Kidney epithelial cell (primary cell): Measurements from ENCODE around the gene VAT1L. TPM values are rescaled to one million over a fixed set of nuclear protein-coding genes. Genes with fewer than 3 reads are reported as not detected.

Experiments used
- DNase-seq: peaks from one replicate; pipeline ENCODE4 v3.0.0-alpha.2; 2010; ENCODE audit warnings: low read depth
- H3K27me3 ChIP-seq: 2 replicates; pipeline ENCODE4 v1.6.0; 2011; ENCODE audit warnings: low read length; ENCODE audit not compliant: control insufficient read depth, insufficient read depth
- H3K36me3 ChIP-seq: 2 replicates; pipeline ENCODE4 v1.5.1; 2011; ENCODE audit warnings: low read length; ENCODE audit not compliant: control insufficient read depth, insufficient read depth
- H3K4me3 ChIP-seq: 2 replicates; pipeline ENCODE4 v1.5.1; 2011; ENCODE audit warnings: low read depth, mild to moderate bottlenecking, control low read depth, low read length
- total RNA-seq: library from RNA; depleted of rRNA; stranded (reverse); fragments of >200 nt; gene quantifications from 2 replicates; pipeline ENCODE4 v1.2.3, GENCODE V29; 2015
- TF ChIP-seq, protein P1 (sequence below): IDR thresholded peaks from 2 replicates; pipeline ENCODE4 v1.5.1; 2011; ENCODE audit warnings: mild to moderate bottlenecking, moderate library complexity, low read length, control low read depth, inconsistent platforms; ENCODE audit not compliant: insufficient read depth, poor library complexity, severe bottlenecking

VAT1L gene
- total RNA-seq, 1 donor from 2014 or later = 0.29 TPM

DNA sequence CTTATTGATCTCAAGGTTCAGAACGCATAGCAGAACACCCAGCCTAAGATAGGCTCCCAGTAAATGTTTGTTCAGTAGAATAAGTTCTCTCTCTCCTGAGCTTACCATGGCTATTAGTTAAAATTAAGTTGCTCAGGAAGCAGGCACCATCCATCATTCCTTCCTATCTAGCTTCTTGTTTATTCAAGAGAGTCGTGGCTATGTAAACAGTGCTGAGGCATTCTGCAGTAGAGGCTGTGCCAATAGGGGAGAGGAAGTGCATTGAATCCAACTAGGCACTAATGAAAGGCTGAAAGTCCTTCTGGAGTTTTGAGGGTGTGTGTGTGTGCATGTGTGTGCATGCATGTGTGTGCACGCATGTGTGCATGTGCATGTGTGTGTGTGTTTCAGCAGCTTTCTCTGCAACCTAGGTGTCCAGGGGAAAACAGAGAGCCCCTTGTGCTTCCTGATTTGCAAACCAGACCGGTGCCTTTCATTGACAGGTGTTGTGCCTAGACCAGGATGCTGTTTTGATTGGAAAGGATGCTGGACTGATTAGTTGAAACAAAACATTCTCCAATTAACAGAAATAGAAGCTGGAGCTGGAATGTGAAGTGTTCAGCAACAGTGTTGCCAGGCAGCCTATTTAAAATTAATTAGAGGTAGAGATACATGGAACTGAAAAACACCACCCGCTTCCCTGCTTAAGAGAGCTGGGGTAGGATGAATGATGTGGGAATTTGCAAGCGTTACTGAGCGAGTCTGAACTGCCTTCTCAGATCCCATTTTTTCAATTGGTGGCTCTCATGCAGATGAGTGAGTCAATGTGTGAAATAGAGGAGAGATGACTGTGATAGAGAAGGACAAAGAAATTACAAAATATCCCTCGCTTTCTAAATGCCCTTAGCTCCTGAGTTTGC, 130.7 kb downstream of the VAT1L start:
- Histone ChIP-seq H3K36me3 (no peaks in the 10 kb centered on the region), H3K4me3 (no peak overlapping the region)

DNA sequence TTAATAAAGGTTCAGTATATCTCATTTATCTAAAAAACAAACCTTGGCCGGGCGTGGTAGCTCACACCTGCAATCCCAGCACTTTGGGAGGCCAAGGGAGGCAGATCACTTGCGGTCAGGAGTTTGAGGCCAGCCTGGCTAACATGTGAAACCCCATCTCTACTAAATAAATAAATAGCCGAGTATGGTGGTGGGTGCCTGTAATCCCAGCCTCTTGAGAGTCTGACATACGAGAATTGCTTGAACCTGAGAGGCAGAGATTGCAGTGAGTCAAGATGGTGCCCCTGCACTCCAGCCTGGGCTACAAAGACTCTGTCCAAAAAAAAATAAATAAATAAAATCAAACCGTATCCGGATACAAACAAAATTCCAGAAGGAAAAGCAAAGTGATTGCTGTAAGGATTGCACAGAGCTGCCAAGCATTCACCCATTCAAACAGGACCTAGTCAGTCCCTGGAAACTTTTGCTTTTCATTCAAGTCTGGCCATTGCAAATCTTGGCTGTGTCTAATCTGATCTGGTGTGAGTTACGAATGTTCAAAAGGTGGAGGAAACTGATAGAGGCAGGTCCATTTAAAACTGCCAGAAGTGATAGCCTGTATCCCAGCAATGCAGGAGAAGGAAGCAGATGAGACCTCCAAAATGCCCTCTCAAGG, 131.5 kb downstream of the VAT1L start:
- Histone ChIP-seq H3K27me3 (no peaks in the 10 kb centered on the region), H3K4me3 (no peak overlapping the region), H3K36me3 (no peaks in the 10 kb centered on the region)
- TF ChIP-seq, protein P1, sequence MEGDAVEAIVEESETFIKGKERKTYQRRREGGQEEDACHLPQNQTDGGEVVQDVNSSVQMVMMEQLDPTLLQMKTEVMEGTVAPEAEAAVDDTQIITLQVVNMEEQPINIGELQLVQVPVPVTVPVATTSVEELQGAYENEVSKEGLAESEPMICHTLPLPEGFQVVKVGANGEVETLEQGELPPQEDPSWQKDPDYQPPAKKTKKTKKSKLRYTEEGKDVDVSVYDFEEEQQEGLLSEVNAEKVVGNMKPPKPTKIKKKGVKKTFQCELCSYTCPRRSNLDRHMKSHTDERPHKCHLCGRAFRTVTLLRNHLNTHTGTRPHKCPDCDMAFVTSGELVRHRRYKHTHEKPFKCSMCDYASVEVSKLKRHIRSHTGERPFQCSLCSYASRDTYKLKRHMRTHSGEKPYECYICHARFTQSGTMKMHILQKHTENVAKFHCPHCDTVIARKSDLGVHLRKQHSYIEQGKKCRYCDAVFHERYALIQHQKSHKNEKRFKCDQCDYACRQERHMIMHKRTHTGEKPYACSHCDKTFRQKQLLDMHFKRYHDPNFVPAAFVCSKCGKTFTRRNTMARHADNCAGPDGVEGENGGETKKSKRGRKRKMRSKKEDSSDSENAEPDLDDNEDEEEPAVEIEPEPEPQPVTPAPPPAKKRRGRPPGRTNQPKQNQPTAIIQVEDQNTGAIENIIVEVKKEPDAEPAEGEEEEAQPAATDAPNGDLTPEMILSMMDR = no peak
- no peak for DNase-seq

More for the DNA sequence above, 130.7 kb downstream of the VAT1L start:
- TF ChIP-seq, protein P1 = no peak
- no peaks in the 10 kb centered on the region for H3K27me3 ChIP-seq
- no peak for DNase-seq

DNA sequence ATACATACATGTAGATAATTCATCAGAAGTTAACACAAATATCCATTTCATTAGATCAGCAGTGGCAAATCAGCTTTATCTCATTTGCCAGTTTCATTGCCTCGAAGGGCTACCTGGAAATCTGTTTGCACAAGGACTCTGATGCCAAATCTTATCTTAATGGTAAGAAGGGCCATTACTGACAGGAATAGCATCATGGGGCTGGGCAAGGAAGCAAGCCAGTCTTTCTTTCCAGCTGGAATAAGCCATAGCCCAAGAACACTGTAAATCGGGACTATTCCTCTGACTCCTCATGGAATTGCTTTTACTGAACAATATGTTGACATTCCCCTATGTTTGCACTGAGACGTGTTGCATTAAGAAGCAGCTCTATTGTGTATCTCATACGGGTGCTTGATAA, 132.6 kb downstream of the VAT1L start:
- no peak for DNase-seq
- TF ChIP-seq, protein P1 = no peak
- no peaks in the 10 kb centered on the region for H3K27me3 ChIP-seq
- no peaks in the 10 kb centered on the region for H3K36me3 ChIP-seq
- H3K4me3 ChIP-seq = no peak overlapping the region

DNA sequence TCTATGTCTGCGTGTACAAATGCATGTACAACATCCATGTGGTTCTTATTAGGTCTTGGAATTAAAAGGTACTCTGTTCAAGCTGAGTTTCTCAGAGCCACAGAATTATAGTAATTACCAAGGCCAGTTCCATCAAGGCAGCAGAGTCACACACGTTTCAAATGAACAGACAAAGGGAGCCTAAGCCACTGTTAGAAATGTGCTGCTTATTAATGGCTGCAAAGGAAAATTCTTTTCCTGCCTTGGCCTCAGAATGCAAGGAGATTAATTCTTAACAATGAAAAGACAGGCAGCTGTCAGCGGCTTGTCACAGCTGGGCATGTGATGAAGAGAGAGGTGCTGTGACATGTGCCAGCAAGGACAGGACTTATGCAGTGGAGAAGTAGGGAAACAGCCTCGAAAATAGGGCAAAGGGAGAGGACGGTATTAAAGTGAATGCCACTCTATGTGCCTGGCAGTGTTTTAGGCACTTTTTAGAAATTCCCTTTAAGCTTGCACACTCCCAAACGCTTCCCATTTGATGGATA, 133.9 kb downstream of the VAT1L start:
- H3K27me3 ChIP-seq = no peaks in the 10 kb centered on the region
- no peak for DNase-seq
- TF ChIP-seq, protein P1 = no peak
- H3K4me3 ChIP-seq = no peak overlapping the region
- H3K36me3 ChIP-seq = no peaks in the 10 kb centered on the region

DNA sequence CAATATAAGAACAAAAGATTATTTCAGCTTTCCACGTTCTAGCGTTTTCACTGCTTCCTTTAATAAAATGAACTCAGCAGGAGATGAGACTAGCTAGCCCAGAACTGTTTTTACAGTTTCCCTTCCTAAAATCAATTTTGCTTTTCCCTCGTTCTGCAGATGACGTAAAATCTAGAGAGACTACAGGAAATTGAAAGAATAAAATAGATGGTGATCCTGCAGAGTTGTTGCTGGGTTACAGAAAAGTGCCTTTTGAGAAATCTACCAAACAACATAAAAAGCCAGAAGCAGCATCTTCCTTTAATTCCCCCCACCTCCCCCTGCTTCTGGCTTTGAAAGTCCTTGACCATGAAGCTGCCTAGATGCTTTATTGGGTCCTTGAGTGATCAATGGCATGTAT, 137.2 kb downstream of the VAT1L start:
- TF ChIP-seq, protein P1 = no peak
- no peak for DNase-seq
- Histone ChIP-seq H3K4me3 (no peak overlapping the region), H3K27me3 (no peaks in the 10 kb centered on the region), H3K36me3 (no peaks in the 10 kb centered on the region)
